Breast epithelium (tissue), 3 donors: ENCODE results near the gene VPS35L.

Experiments used
- CTCF ChIP-seq, 3 donors: fragments of 450-650 bp; IDR thresholded peaks; one replicate each; pipeline ENCODE4 v1.5.1; 2016 to 2017; ENCODE audit warnings: antibody characterized with exemption in 3 of 3, mild to moderate bottlenecking in 3 of 3, moderate library complexity in 3 of 3
- POLR2A ChIP-seq: fragments of 450-650 bp; IDR thresholded peaks from one replicate; pipeline ENCODE4 v1.6.1; 2016; ENCODE audit warnings: antibody characterized with exemption, mild to moderate bottlenecking, moderate library complexity

- TF ChIP-seq CTCF (IDR thresholded peaks at IDR 0.05) (no peak), POLR2A (no peak)
Observed at GRCh38 chr16:19722269-19722952, 166.9 kb downstream of the VPS35L start.
